Hypothalamus (tissue), 51 donors: ENCODE measurements around the gene TNNI2.
"Not testable (repeated sequence)": the region's sequence is repeated elsewhere in the genome, so short reads cannot be mapped to it uniquely, and the experiment has no call there.

Experiments used
- DNase-seq, 51 donors: peaks; one replicate each; lab custom pipeline; 2025; lab: John Stamatoyannopoulos, UW

The TNNI2 gene

GRCh38 chr11:1882265-1883238 is 43.8 kb downstream of the TNNI2 start:
- DNase-seq, result peak in 39 of 51 donors; percentile 6 to 76 (median 45)

GRCh38 chr11:1883346-1884302 is 44.8 kb downstream of the TNNI2 start:
- no peak for DNase-seq

DNA sequence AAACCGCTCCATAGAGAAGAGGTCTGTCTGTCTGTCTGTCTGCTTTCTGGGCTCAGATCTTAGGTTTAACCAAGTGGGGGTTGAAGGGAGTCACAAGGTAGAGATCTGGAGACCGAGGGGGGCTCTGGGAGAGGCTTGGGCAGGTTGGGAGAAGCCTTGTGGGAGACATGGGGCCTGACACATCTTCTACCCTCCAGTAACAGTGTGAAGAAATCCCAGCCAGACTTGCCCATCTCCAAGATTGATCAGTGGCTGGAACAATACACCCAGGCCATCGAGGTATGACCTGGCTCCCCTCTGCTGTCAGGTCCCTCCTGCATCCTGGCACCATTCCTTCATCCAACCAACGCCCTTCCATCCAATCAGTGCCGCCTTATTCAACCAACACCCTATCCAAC is 45.5 kb downstream of the TNNI2 start:
- no peak for DNase-seq

- DNase-seq, result not testable (repeated sequence)
These were observed 47.8 kb downstream of the TNNI2 start for GRCh38 chr11:1886551-1886950.

GRCh38 chr11:1887451-1888346 is 48.9 kb downstream of the TNNI2 start:
- DNase-seq, result no peak

- DNase-seq, result no peak
These were observed 49.6 kb downstream of the TNNI2 start for GRCh38 chr11:1888347-1888753.

- DNase-seq, result no peak
These were observed 50.0 kb downstream of the TNNI2 start for GRCh38 chr11:1888811-1889210.

DNA sequence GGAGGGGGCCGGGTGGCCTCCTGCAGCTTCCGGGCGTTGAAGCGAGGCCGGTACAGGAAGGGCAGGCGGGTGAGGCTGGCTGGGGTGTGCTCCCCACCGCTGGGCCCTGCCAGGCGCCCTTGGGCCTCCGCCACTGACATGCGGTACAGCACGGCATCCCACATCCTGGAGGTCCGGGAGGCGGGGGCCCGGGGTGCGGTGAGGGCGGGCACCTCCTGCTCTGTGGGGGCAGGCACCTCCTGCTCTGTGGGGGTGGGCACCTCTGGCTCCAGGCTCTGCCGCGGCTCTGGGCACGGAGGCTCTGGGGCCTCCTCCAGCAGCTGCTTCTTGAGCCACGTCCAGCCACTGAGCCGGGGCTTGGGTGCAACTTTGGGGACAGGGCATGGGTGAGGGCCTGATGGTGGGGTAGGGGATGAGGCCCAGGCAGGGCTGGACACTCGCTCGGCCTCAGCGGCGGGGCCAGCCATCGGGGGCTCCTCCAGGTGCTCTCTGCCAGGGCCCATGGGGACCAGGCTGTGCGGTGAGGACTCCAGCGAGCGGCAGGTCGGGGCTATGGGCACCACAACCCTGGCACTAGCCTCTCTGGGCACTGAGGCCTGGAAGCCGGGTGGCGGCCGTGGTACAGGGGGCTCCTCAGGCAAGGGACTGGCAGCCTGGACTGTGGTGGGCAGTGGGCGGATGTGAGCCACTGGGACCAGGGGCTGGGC is 50.6 kb downstream of the TNNI2 start:
- DNase-seq, result no peak

DNA sequence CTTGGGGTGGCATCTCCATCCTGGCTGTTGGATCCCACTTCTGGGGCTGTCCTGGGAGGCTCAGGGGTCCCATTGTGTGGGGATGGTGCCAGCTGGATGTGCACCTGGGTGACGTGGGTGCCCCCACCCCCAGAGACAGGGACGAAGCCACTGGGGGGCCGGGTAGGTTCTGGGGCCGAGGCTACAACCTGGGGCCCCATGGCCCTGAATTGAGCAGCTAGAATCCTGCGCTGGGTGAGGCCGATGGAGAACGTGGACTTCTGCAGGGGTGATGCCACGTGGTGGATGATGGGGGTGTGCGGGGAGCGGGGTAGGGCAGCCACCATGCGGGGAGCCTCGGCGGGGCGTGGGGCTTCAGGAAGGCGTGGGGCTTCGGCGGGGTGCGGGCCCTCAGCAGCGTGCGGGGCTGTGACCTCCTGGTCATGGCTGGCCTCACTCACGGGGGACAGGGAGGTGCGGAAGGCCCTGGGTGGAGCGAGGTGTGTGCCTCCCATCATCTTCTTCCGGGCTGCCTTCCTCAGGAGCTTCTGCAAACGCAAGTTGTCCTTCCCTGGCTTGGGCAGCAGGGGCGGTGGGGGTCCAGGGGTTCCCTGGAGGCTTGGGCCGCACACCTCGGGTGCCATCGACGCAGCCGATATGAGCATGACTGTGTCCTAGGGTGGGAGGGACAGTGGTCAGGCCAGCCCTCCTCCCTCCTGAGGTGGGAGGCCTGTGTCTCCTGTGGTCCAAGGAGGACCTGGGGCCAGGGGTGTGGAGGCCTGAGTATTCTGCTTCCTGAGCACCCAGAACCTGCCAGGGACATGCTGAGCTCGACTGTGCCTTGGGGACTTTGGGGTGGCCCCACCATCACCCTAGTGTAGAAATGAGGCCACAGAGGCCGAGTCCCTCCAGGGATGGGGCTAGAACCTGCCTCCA is 51.4 kb downstream of the TNNI2 start:
- DNase-seq, result no peak
